ENCODE results near the gene KDM6B. TPM values are rescaled to one million over a fixed set of nuclear protein-coding genes. Genes with fewer than 3 reads are reported as not detected.

The KDM6B gene
- total RNA-seq, 2 donors from 2014 or later, result 53.3 to 60.3 TPM

GRCh38 chr17:7839876-7840261 lies 5.9 kb downstream of the KDM6B start:
- DNase-seq, result peak; percentile 41
- Histone ChIP-seq H3K9ac (ENCODE audit: extremely low read depth, low read length, poor library complexity, severe bottlenecking) (no peak overlapping the region), H3K36me3 (ENCODE audit: control insufficient read depth, insufficient read depth, low read length) (peaks cover 6% of the 10 kb centered on the region), H3K4me3 (ENCODE audit: low read length) (no peak overlapping the region), H3K27ac (ENCODE audit: low read depth, low read length) (no peak overlapping the region), H3K9me3 (ENCODE audit: control insufficient read depth, low read length) (no peaks in the 10 kb centered on the region), H3K27me3 (ENCODE audit: control insufficient read depth, insufficient read depth, low read length, poor library complexity, severe bottlenecking) (no peaks in the 10 kb centered on the region), H3K4me1 (ENCODE audit: control insufficient read depth, insufficient read depth, low read length) (peaks cover 11% of the 10 kb centered on the region)
- 86 to 93% methylated on average over 1 to 2 of the region's 2 CpGs for WGBS, 2 experiments (ENCODE audit: insufficient coverage in 1 of 2, insufficient read length in 1 of 2)
- H3K4me3 Mint-ChIP-seq, result no peak overlapping the region
- H3K9me3 Mint-ChIP-seq, result no peaks in the 10 kb centered on the region
- H3K4me1 Mint-ChIP-seq, result peaks cover 41% of the 10 kb centered on the region
- no peak for TF ChIP-seq CTCF (conservative IDR thresholded peaks at IDR 0.05)
- H3K27ac Mint-ChIP-seq, result no peak overlapping the region
- H3K27me3 Mint-ChIP-seq (ENCODE audit: insufficient read depth), result peaks cover 2% of the 10 kb centered on the region
- H3K36me3 Mint-ChIP-seq (ENCODE audit: low read depth), result peaks cover 13% of the 10 kb centered on the region

- peaks cover 13% of the 10 kb centered on the region for H3K36me3 Mint-ChIP-seq (ENCODE audit: low read depth)
- H3K9me3 ChIP-seq (ENCODE audit: control insufficient read depth, low read length), result no peaks in the 10 kb centered on the region
- H3K4me1 Mint-ChIP-seq, result peaks cover 41% of the 10 kb centered on the region
- H3K4me3 Mint-ChIP-seq, result peak overlapping the region; percentile 82
- H3K27me3 Mint-ChIP-seq (ENCODE audit: insufficient read depth), result peaks cover 2% of the 10 kb centered on the region
- H3K4me3 ChIP-seq (ENCODE audit: low read length), result peak overlapping the region; percentile 93
- peak overlapping the region; percentile 71 for H3K9ac ChIP-seq (ENCODE audit: extremely low read depth, low read length, poor library complexity, severe bottlenecking)
- H3K36me3 ChIP-seq (ENCODE audit: control insufficient read depth, insufficient read depth, low read length), result peaks cover 11% of the 10 kb centered on the region
- WGBS, 2 experiments (ENCODE audit: insufficient coverage in 1 of 2, insufficient read length in 1 of 2), result 69% methylated on average over 1 of the region's 1 CpG; no CpG with 5 or more reads in 1 of the 2 experiments
- no peaks in the 10 kb centered on the region for H3K9me3 Mint-ChIP-seq
- TF ChIP-seq CTCF (conservative IDR thresholded peaks at IDR 0.05), result no peak
- H3K27ac ChIP-seq (ENCODE audit: low read depth, low read length), result no peak overlapping the region
- H3K4me1 ChIP-seq (ENCODE audit: control insufficient read depth, insufficient read depth, low read length), result peaks cover 11% of the 10 kb centered on the region
- no peaks in the 10 kb centered on the region for H3K27me3 ChIP-seq (ENCODE audit: control insufficient read depth, insufficient read depth, low read length, poor library complexity, severe bottlenecking)
- H3K27ac Mint-ChIP-seq, result peak overlapping the region; percentile 83
- DNase-seq, result no peak
These were observed 6.4 kb downstream of the KDM6B start for GRCh38 chr17:7840441-7840840.

- Histone ChIP-seq H3K9ac (ENCODE audit: extremely low read depth, low read length, poor library complexity, severe bottlenecking) (peak overlapping the region; percentile 71), H3K27me3 (ENCODE audit: control insufficient read depth, insufficient read depth, low read length, poor library complexity, severe bottlenecking) (no peaks in the 10 kb centered on the region), H3K4me3 (ENCODE audit: low read length) (peak overlapping the region; percentile 93), H3K36me3 (ENCODE audit: control insufficient read depth, insufficient read depth, low read length) (peaks cover 15% of the 10 kb centered on the region), H3K27ac (ENCODE audit: low read depth, low read length) (peak overlapping the region; percentile 92), H3K9me3 (ENCODE audit: control insufficient read depth, low read length) (no peaks in the 10 kb centered on the region), H3K4me1 (ENCODE audit: control insufficient read depth, insufficient read depth, low read length) (peaks cover 11% of the 10 kb centered on the region)
- Mint-ChIP-seq H3K36me3 (ENCODE audit: low read depth) (peaks cover 15% of the 10 kb centered on the region), H3K4me3 (peak overlapping the region; percentile 82), H3K27ac (peak overlapping the region; percentile 83), H3K4me1 (peaks cover 41% of the 10 kb centered on the region), H3K9me3 (no peaks in the 10 kb centered on the region), H3K27me3 (ENCODE audit: insufficient read depth) (peaks cover 2% of the 10 kb centered on the region)
- no peak for DNase-seq
- WGBS, 2 experiments (ENCODE audit: insufficient coverage in 1 of 2, insufficient read length in 1 of 2), result 74% methylated on average over 1 of the region's 1 CpG; no CpG with 5 or more reads in 1 of the 2 experiments
- TF ChIP-seq CTCF (conservative IDR thresholded peaks at IDR 0.05), result no peak
These were observed 6.9 kb downstream of the KDM6B start for GRCh38 chr17:7840875-7841274.

Data from endodermal cell (in vitro differentiated cells).